ENCODE measurements around the gene HOXA13.

- TF ChIP-seq, protein P1, sequence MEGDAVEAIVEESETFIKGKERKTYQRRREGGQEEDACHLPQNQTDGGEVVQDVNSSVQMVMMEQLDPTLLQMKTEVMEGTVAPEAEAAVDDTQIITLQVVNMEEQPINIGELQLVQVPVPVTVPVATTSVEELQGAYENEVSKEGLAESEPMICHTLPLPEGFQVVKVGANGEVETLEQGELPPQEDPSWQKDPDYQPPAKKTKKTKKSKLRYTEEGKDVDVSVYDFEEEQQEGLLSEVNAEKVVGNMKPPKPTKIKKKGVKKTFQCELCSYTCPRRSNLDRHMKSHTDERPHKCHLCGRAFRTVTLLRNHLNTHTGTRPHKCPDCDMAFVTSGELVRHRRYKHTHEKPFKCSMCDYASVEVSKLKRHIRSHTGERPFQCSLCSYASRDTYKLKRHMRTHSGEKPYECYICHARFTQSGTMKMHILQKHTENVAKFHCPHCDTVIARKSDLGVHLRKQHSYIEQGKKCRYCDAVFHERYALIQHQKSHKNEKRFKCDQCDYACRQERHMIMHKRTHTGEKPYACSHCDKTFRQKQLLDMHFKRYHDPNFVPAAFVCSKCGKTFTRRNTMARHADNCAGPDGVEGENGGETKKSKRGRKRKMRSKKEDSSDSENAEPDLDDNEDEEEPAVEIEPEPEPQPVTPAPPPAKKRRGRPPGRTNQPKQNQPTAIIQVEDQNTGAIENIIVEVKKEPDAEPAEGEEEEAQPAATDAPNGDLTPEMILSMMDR (conservative IDR thresholded peaks at IDR 0.05), result no peak; the same call in none of the 2 replicates
- no peak for TF ChIP-seq EZH2 (IDR thresholded peaks at IDR 0.05; ENCODE audit: low read depth)
Measured at GRCh38 chr7:27150568-27151340, 49.1 kb downstream of the HOXA13 start.
